HepG2 (cell line): ENCODE results near the gene NGFR. TPM values are rescaled to one million over a fixed set of nuclear protein-coding genes. Genes with fewer than 3 reads are reported as not detected.

ENCODE experiments used
- CBFB ChIP-seq: sonication (generic); formaldehyde crosslinking; IDR thresholded peaks from 2 replicates; pipeline ENCODE4 v1.4.0; 2020; ENCODE audit warnings: missing genetic modification reagents
- CEBPG ChIP-seq: IDR thresholded peaks from 2 replicates; pipeline ENCODE4 v1.6.1; 2016
- CREBL2 ChIP-seq: sonication (generic); formaldehyde crosslinking; IDR thresholded peaks from 2 replicates; pipeline ENCODE4 v1.8.1; 2023; ENCODE audit warnings: missing genetic modification reagents, mild to moderate bottlenecking, borderline replicate concordance
- HIC2 ChIP-seq: sonication (generic); formaldehyde crosslinking; IDR thresholded peaks from 2 replicates; pipeline ENCODE4 v1.9.0; 2022; ENCODE audit warnings: low read depth, missing genetic modification reagents
- MED1 ChIP-seq: sonication (generic); formaldehyde crosslinking; IDR thresholded peaks from 2 replicates; pipeline ENCODE4 v1.4.0; 2020; ENCODE audit warnings: missing genetic modification reagents
- MTERF4 ChIP-seq: sonication (generic); formaldehyde crosslinking; IDR thresholded peaks from 2 replicates; pipeline ENCODE4 v1.8.0; 2023; ENCODE audit warnings: mild to moderate bottlenecking, missing genetic modification reagents
- NFIB ChIP-seq: sonication (generic); formaldehyde crosslinking; IDR thresholded peaks from 2 replicates; pipeline ENCODE4 v1.9.0; 2021; ENCODE audit warnings: missing genetic modification reagents, mild to moderate bottlenecking, borderline replicate concordance
- NR2C2 ChIP-seq: sonication (generic); formaldehyde crosslinking; IDR thresholded peaks from 2 replicates; pipeline ENCODE4 v1.4.0; 2020; ENCODE audit warnings: missing genetic modification reagents, mild to moderate bottlenecking, moderate library complexity, borderline replicate concordance
- PAWR ChIP-seq: sonication (generic); formaldehyde crosslinking; IDR thresholded peaks from 2 replicates; pipeline ENCODE4 v1.4.0; 2020; ENCODE audit warnings: missing genetic modification reagents, mild to moderate bottlenecking, borderline replicate concordance
- RORA ChIP-seq: sonication (generic); formaldehyde crosslinking; IDR thresholded peaks from 2 replicates; pipeline ENCODE4 v1.5.0; 2020; ENCODE audit warnings: mild to moderate bottlenecking, missing genetic modification reagents, moderate library complexity
- SRF ChIP-seq: IDR thresholded peaks from 2 replicates; pipeline ENCODE4 v1.6.1; 2011; ENCODE audit warnings: mild to moderate bottlenecking, low read depth, low read length, moderate library complexity
- STAT5B ChIP-seq: sonication (generic); formaldehyde crosslinking; IDR thresholded peaks from 2 replicates; pipeline ENCODE4 v1.4.0; 2020; ENCODE audit warnings: missing genetic modification reagents
- TFDP2 ChIP-seq: sonication (generic); formaldehyde crosslinking; IDR thresholded peaks from 2 replicates; pipeline ENCODE4 v1.4.0; 2020; ENCODE audit warnings: missing genetic modification reagents
- TOPORS ChIP-seq: sonication (generic); formaldehyde crosslinking; IDR thresholded peaks from 2 replicates; pipeline ENCODE4 v1.8.0; 2023; ENCODE audit warnings: mild to moderate bottlenecking, missing genetic modification reagents
- ZNF547 ChIP-seq: sonication (generic); formaldehyde crosslinking; IDR thresholded peaks from 2 replicates; pipeline ENCODE4 v1.5.1; 2020; ENCODE audit warnings: mild to moderate bottlenecking, missing genetic modification reagents
- ZNF563 ChIP-seq: sonication (generic); formaldehyde crosslinking; IDR thresholded peaks from 2 replicates; pipeline ENCODE4 v1.8.0; 2022; ENCODE audit warnings: mild to moderate bottlenecking, moderate library complexity, missing genetic modification reagents
- ZNF598 ChIP-seq: sonication (generic); formaldehyde crosslinking; IDR thresholded peaks from 2 replicates; pipeline ENCODE4 v1.5.1; 2020; ENCODE audit warnings: mild to moderate bottlenecking, missing genetic modification reagents, borderline replicate concordance
- ZNF646 ChIP-seq: sonication (generic); formaldehyde crosslinking; IDR thresholded peaks from 2 replicates; pipeline ENCODE4 v1.9.0; 2021; ENCODE audit warnings: mild to moderate bottlenecking, missing genetic modification reagents
- ZNF709 ChIP-seq: sonication (generic); formaldehyde crosslinking; IDR thresholded peaks from 2 replicates; pipeline ENCODE4 v1.5.0; 2020; ENCODE audit warnings: mild to moderate bottlenecking, missing genetic modification reagents
- ZNF746 ChIP-seq: sonication (generic); formaldehyde crosslinking; IDR thresholded peaks from 2 replicates; pipeline ENCODE4 v1.8.0; 2022; ENCODE audit warnings: mild to moderate bottlenecking, missing genetic modification reagents
- polyA plus RNA-seq, 8 experiments: library from polyadenylated mRNA; depleted of rRNA in 3 of 8; stranded (reverse) in 7 of 8; unstranded in 1 of 8; fragments of >200 nt; fragmentation: Illumina TruSeq in 4 of 8; extraction: Trizol in 4 of 8; gene quantifications; 2 replicates each; pipeline versions ENCODE4 v1.2.1 to v1.2.3, GENCODE V29; 2011 to 2016; ENCODE audit warnings: low read depth in 4 of 8, missing spikeins in 1 of 8, mixed read lengths in 1 of 8; ENCODE audit not compliant: insufficient read depth in 1 of 8
- total RNA-seq, 5 experiments: library from RNA; depleted of rRNA; stranded (reverse); fragments of >200 nt; fragmentation: Illumina TruSeq; extraction: Trizol; gene quantifications; 2 replicates each; pipeline ENCODE4 v1.2.3, GENCODE V29; 2016; ENCODE audit warnings: low read depth in 1 of 5

Gene NGFR
- total and polyA plus RNA-seq, 2 of the 13 experiments (the other 11 are each of a cell fraction or from before 2014, with no cell fraction given) = 1.1 to 1.8 TPM

GRCh38 chr17:49515196-49515770 lies 20.2 kb downstream of the NGFR start (continued):
- TF ChIP-seq ZNF646 (CRISPR knock-in tag) (peak; percentile 79), ZNF547 (CRISPR knock-in tag) (peak; percentile 91; the same call in 1 of the 2 replicates), SRF (no peak), TFDP2 (peak; percentile 54; the same call in 1 of the 2 replicates), STAT5B (0 out of 2 replicates have a peak, but pooled peaks have one; percentile 76), TOPORS (CRISPR knock-in tag) (no peak), ZNF709 (CRISPR knock-in tag) (0 out of 2 replicates have a peak, but pooled peaks have one; percentile 13), ZNF563 (CRISPR knock-in tag) (peak; percentile 80; the same call in 1 of the 2 replicates), NFIB (CRISPR knock-in tag) (peak; percentile 95), MTERF4 (CRISPR knock-in tag) (no peak), HIC2 (CRISPR knock-in tag) (peak; percentile 67; the same call in 1 of the 2 replicates), NR2C2 (CRISPR knock-in tag) (peak; percentile 64), CREBL2 (CRISPR knock-in tag) (no peak), CEBPG (no peak), PAWR (CRISPR knock-in tag) (no peak; the same call in 1 of the 2 replicates), CBFB (CRISPR knock-in tag) (no peak), RORA (CRISPR knock-in tag) (no peak), ZNF746 (CRISPR knock-in tag) (no peak), ZNF598 (0 out of 2 replicates have a peak, but pooled peaks have one; percentile 75), MED1 (peak; percentile 66)
